ENCODE results near the gene DKC1.

- TF ChIP-seq YY1 (IDR thresholded peaks at IDR 0.05; ENCODE audit: extremely low read depth, insufficient replicate concordance, low read depth, low read length) (no peak), CTCF (IDR thresholded peaks at IDR 0.05 in 2 of 3, conservative IDR thresholded peaks at IDR 0.05 in 1 of 3; ENCODE audit: borderline replicate concordance in 1 of 3, insufficient read depth in 1 of 3, low read depth in 2 of 3, low read length in 2 of 3) (no peak), EZH2 (IDR thresholded peaks at IDR 0.05) (no peak), POLR2AphosphoS5 (IDR thresholded peaks at IDR 0.05; ENCODE audit: low read depth, low read length) (no peak), SIN3A (IDR thresholded peaks at IDR 0.05; ENCODE audit: low read depth) (no peak), SP1 (IDR thresholded peaks at IDR 0.05; ENCODE audit: low read depth) (no peak), POLR2A (IDR thresholded peaks at IDR 0.05; ENCODE audit: borderline replicate concordance, extremely low read depth, insufficient read depth, insufficient read length) (no peak), TCF7L2 (IDR thresholded peaks at IDR 0.05; ENCODE audit: borderline replicate concordance, extremely low read depth, insufficient read depth, insufficient read length) (no peak), RAD21 (IDR thresholded peaks at IDR 0.05; ENCODE audit: low read depth) (no peak), ATF3 (IDR thresholded peaks at IDR 0.05) (no peak), FOSL1 (IDR thresholded peaks at IDR 0.05; ENCODE audit: low read depth) (no peak), ZNF274 (IDR thresholded peaks at IDR 0.05; ENCODE audit: low read depth, low read length) (no peak), EZH2phosphoT487 (IDR thresholded peaks at IDR 0.05; ENCODE audit: borderline replicate concordance) (no peak)
Measured at GRCh38 chrX:154720067-154720466, 42.6 kb upstream of the DKC1 start.

All from HCT116 (cell line).